K562 (cell line): ENCODE data around the gene WFDC2. TPM values are rescaled to one million over a fixed set of nuclear protein-coding genes. Genes with fewer than 3 reads are reported as not detected.

ENCODE experiments used
- ATAC-seq: fragments of 200-7000 bp; cut with Tn5 transposase; 3 replicates; pipeline ENCODE4 v1.9.1; 2020; ENCODE audit warnings: moderate library complexity
- BruUV-seq: library from RNA; stranded (reverse); fragments of 400-500 nt; replicated peaks from 2 replicates; lab custom pipeline; 2021; lab: Mats Ljungman, UMichigan
- CTCF ChIA-PET: fragments of 300-600 bp; formaldehyde crosslinking; extraction: SDS; loops from one replicate; lab custom pipeline; 2021; ENCODE audit warnings: low intra/inter-chr PET ratio; lab: Yijun Ruan, JAX
- POLR2A ChIA-PET: fragments of 300-600, 350-650 bp; sonication (Branson Sonifier 250); formaldehyde crosslinking; extraction: SDS; loops from one replicate; lab custom pipeline; 2021; ENCODE audit warnings: antibody characterized with exemption, inconsistent platforms; lab: Yijun Ruan, JAX
- DNase-seq, 4 experiments: peaks; one replicate each; pipeline versions ENCODE4 v3.0.0 to v3.0.0-alpha.2; 2011 to 2018; ENCODE audit warnings: low spot score in 3 of 4, mixed read lengths in 3 of 4; ENCODE audit errors: extremely low read depth in 1 of 4
- FAIRE-seq: peaks from 2 replicates; lab custom pipeline; 2011; peaks lifted over from hg19 to GRCh38; lab: Jason Lieb, UNC
- H2AFZ ChIP-seq: 2 replicates; pipeline ENCODE4 v1.6.0; 2011; ENCODE audit warnings: low read depth, low read length, control low read depth, inconsistent platforms
- H3K27ac ChIP-seq: fragments of 200-600 bp; 3 replicates; pipeline ENCODE4 v1.8.0; 2011; ENCODE audit warnings: low read depth, mild to moderate bottlenecking, control low read depth, inconsistent platforms, low read length, moderate library complexity, mixed read lengths; ENCODE audit errors: extremely low read depth
- H3K27me3 ChIP-seq, 2 experiments: fragments of 300-600 bp in 1 of 2; 2 replicates in 1 of 2; 3 replicates in 1 of 2; pipeline versions ENCODE4 v1.6.0 to v1.8.0; 2011; ENCODE audit warnings: inconsistent platforms in 2 of 2, low read length in 2 of 2, mild to moderate bottlenecking in 1 of 2, mixed read lengths in 1 of 2, moderate library complexity in 1 of 2; ENCODE audit not compliant: control insufficient read depth in 2 of 2, insufficient read depth in 2 of 2
- H3K36me3 ChIP-seq: fragments of 300-600 bp; 3 replicates; pipeline ENCODE4 v1.8.0; 2011; ENCODE audit warnings: mild to moderate bottlenecking, low read length, inconsistent platforms; ENCODE audit not compliant: control insufficient read depth, insufficient read depth
- H3K4me1 ChIP-seq, 2 experiments: fragments of 200-600 bp in 1 of 2; replicated peaks in 1 of 2; 2 replicates in 1 of 2; 3 replicates in 1 of 2; pipeline versions ENCODE4 v1.5.1 to v1.8.0; 2011; ENCODE audit warnings: inconsistent platforms in 2 of 2, low read length in 2 of 2, mild to moderate bottlenecking in 1 of 2, mixed read lengths in 1 of 2, moderate library complexity in 1 of 2; ENCODE audit not compliant: control insufficient read depth in 2 of 2, insufficient read depth in 2 of 2
- H3K4me2 ChIP-seq: 2 replicates; pipeline ENCODE4 v1.6.1; 2011; ENCODE audit warnings: low read length, control low read depth, inconsistent platforms, mixed read lengths; ENCODE audit not compliant: insufficient read depth
- H3K4me3 ChIP-seq: fragments of 200-600 bp; sonication (generic), shearing (Covaris generic); 2 replicates; pipeline ENCODE4 v1.5.1; 2016; ENCODE audit warnings: control low read depth, inconsistent platforms
- H3K79me2 ChIP-seq: fragments of 200-600 bp; 3 replicates; pipeline ENCODE4 v1.8.0; 2011; ENCODE audit warnings: low read length, inconsistent platforms; ENCODE audit not compliant: control insufficient read depth, insufficient read depth
- H3K9ac ChIP-seq, 2 experiments: 2 replicates each; pipeline versions ENCODE4 v1.6.0 to v1.6.1; 2011; ENCODE audit warnings: low read depth in 2 of 2, low read length in 2 of 2, control low read depth in 1 of 2, inconsistent platforms in 1 of 2, mild to moderate bottlenecking in 1 of 2, mixed read lengths in 1 of 2; ENCODE audit not compliant: insufficient read depth in 1 of 2
- H3K9me1 ChIP-seq: one replicate; pipeline ENCODE4 v1.6.0; 2011; ENCODE audit warnings: inconsistent platforms, mild to moderate bottlenecking, low read length, moderate library complexity; ENCODE audit not compliant: control insufficient read depth, insufficient read depth
- H3K9me3 ChIP-seq: replicated peaks from 2 replicates; pipeline ENCODE4 v1.5.1; 2011; ENCODE audit warnings: low read depth, low read length, inconsistent platforms; ENCODE audit not compliant: control insufficient read depth, insufficient read depth
- H4K20me1 ChIP-seq: replicated peaks from 2 replicates; pipeline ENCODE4 v1.6.1; 2011; ENCODE audit warnings: low read length, inconsistent platforms, mixed read lengths; ENCODE audit not compliant: control insufficient read depth, insufficient read depth
- ARID2 ChIP-seq: fragments of 450-650 bp; IDR thresholded peaks from 2 replicates; pipeline ENCODE4 v1.6.1; 2017; ENCODE audit warnings: antibody characterized with exemption, mild to moderate bottlenecking
- BCL6 ChIP-seq: fragments of 250-450 bp; sonication (Bioruptor Pico); IDR thresholded peaks from 2 replicates; pipeline ENCODE4 v1.4.0; 2020
- CCAR2 ChIP-seq: fragments of 200-400 bp; formaldehyde crosslinking; IDR thresholded peaks from 2 replicates; pipeline ENCODE4 v1.6.1; 2017; ENCODE audit warnings: mild to moderate bottlenecking, low read depth, low read length
- CTBP1 ChIP-seq: fragments of 450-650 bp; IDR thresholded peaks from 2 replicates; pipeline ENCODE4 v1.6.1; 2016; ENCODE audit warnings: borderline replicate concordance
- DIDO1 ChIP-seq: fragments of 450-650 bp; IDR thresholded peaks from 2 replicates; pipeline ENCODE4 v1.6.1; 2016; ENCODE audit warnings: low read depth, missing biosample characterization, missing genetic modification characterization
- EP300 ChIP-seq: IDR thresholded peaks from 2 replicates; pipeline ENCODE4 v1.6.1; 2012; ENCODE audit warnings: low read length, improper control_type of control experiment
- EWSR1 ChIP-seq: fragments of 450-650 bp; IDR thresholded peaks from 2 replicates; pipeline ENCODE4 v1.6.1; 2018; ENCODE audit warnings: borderline replicate concordance, mild to moderate bottlenecking, low read depth, moderate library complexity; ENCODE audit not compliant: partially characterized antibody
- HMG20A ChIP-seq: fragments of 450-650 bp; formaldehyde crosslinking; conservative IDR thresholded peaks from 2 replicates; pipeline ENCODE4 v1.4.0; 2020; ENCODE audit warnings: mild to moderate bottlenecking, mixed read lengths
- HNRNPH1 ChIP-seq: fragments of 200-400 bp; formaldehyde crosslinking; optimal IDR thresholded peaks from 2 replicates; pipeline ENCODE3; 2017; ENCODE audit warnings: low read depth, mild to moderate bottlenecking, low read length, moderate library complexity
- KLF10 ChIP-seq: fragments of 250-450 bp; sonication (Bioruptor Pico); IDR thresholded peaks from 2 replicates; pipeline ENCODE4 v1.6.1; 2021; ENCODE audit warnings: matching md5 sums
- MLX ChIP-seq, 2 experiments: fragments of 450-650 bp in 1 of 2; sonication (generic) in 1 of 2; formaldehyde crosslinking; conservative IDR thresholded peaks; 2 replicates each; pipeline versions ENCODE4 v1.4.0 to v1.8.1; 2020 to 2022; ENCODE audit warnings: mild to moderate bottlenecking in 1 of 2, missing genetic modification reagents in 1 of 2
- MTA3 ChIP-seq: fragments of 450-650 bp; formaldehyde crosslinking; IDR thresholded peaks from 2 replicates; pipeline ENCODE4 v1.6.1; 2017; ENCODE audit warnings: mild to moderate bottlenecking, borderline replicate concordance
- POLR3G ChIP-seq: IDR thresholded peaks from 2 replicates; pipeline ENCODE4 v1.6.1; 2011; ENCODE audit not compliant: insufficient read length, insufficient replicate concordance; ENCODE audit errors: extremely low read depth
- RBM22 ChIP-seq: fragments of 200-400 bp; formaldehyde crosslinking; IDR thresholded peaks from 2 replicates; pipeline ENCODE4 v1.6.1; 2018; ENCODE audit warnings: low read length, low read depth; ENCODE audit not compliant: poor library complexity, severe bottlenecking
- SAFB ChIP-seq: fragments of 200-400 bp; formaldehyde crosslinking; IDR thresholded peaks from 2 replicates; pipeline ENCODE4 v1.6.1; 2017; ENCODE audit warnings: low read depth, low read length, borderline replicate concordance
- ZNF668 ChIP-seq: fragments of 250-450 bp; sonication (Bioruptor Pico); IDR thresholded peaks from 2 replicates; pipeline ENCODE4 v1.8.0; 2022; ENCODE audit warnings: mild to moderate bottlenecking, inconsistent platforms
- WGBS: fragments of 100-300 bp; shearing (Covaris generic); methylation state at CpG from one replicate; pipeline ENCODE4 v1.1.6; 2016; ENCODE audit warnings: low coverage, mixed read lengths; ENCODE audit not compliant: insufficient coverage; ENCODE audit errors: missing lambda C conversion rate; 5-methylcytosine and 5-hydroxymethylcytosine counted together
- in situ Hi-C: fragments of 300-500 bp; cut with MboI; formaldehyde crosslinking; loops from 4 replicates; pipeline ENCODE4 v1.15.0; 2018; ENCODE audit warnings: inconsistent platforms, mixed read lengths
- intact Hi-C: fragments of 100-400 bp; cut with micrococcal nuclease; formaldehyde crosslinking; loops from 2 replicates; pipeline ENCODE4 v1.14.2; 2022
- polyA plus RNA-seq, 8 experiments: library from polyadenylated mRNA; depleted of rRNA in 4 of 8; stranded (reverse) in 5 of 8; unstranded in 3 of 8; fragments of >200 nt; fragmentation: Nextera tagmentation in 2 of 8; fragmentation: Illumina TruSeq in 1 of 8; extraction: Ambion mirVana in 2 of 8; extraction: Trizol in 1 of 8; gene quantifications; 2 replicates each; pipeline versions ENCODE4 v1.2.1 to v1.2.3, GENCODE V29; 2011 to 2014; ENCODE audit warnings: inconsistent platforms in 1 of 8, missing spikeins in 1 of 8
- total RNA-seq, 7 experiments: library from RNA; depleted of rRNA in 6 of 7; stranded (reverse); fragments of >200 nt in 6 of 7; fragmentation: Illumina TruSeq in 2 of 7; extraction: Trizol in 2 of 7; gene quantifications; 2 replicates each; pipeline versions ENCODE4 v1.2.1 to v1.2.3, GENCODE V29; 2011 to 2021; ENCODE audit warnings: low replicate concordance in 1 of 7
- TF ChIP-seq, protein P1 (sequence below), 2 experiments: fragments of 450-650 bp; conservative IDR thresholded peaks; 2 replicates each; pipeline ENCODE4 v1.6.1; 2017; ENCODE audit warnings: mild to moderate bottlenecking in 2 of 2, moderate library complexity in 2 of 2
- TF ChIP-seq, protein P2 (sequence below), 2 experiments: fragments of 200-800 bp in 1 of 2; sonication (Bioruptor generic) in 1 of 2; sonication (generic) in 1 of 2; formaldehyde crosslinking in 1 of 2; IDR thresholded peaks in 1 of 2; conservative IDR thresholded peaks in 1 of 2; 2 replicates each; pipeline versions ENCODE4 v1.5.0 to v1.6.1; 2016 to 2020; ENCODE audit warnings: missing compliant biosample characterization in 1 of 2, missing genetic modification characterization in 1 of 2, missing genetic modification reagents in 1 of 2

The WFDC2 gene
- total and polyA plus RNA-seq, 9 of the 15 experiments (the other 6 are each of a cell fraction or from before 2014, with no cell fraction given): not detected

- no peak for TF ChIP-seq MTA3
- TF ChIP-seq CCAR2: no peak
- TF ChIP-seq RBM22: no peak
- no peak for TF ChIP-seq POLR3G
- TF ChIP-seq MLX (CRISPR knock-in tag; conservative IDR thresholded peaks at IDR 0.05): no peak
- TF ChIP-seq CTBP1: no peak
- TF ChIP-seq ARID2: no peak
- TF ChIP-seq, protein P1, sequence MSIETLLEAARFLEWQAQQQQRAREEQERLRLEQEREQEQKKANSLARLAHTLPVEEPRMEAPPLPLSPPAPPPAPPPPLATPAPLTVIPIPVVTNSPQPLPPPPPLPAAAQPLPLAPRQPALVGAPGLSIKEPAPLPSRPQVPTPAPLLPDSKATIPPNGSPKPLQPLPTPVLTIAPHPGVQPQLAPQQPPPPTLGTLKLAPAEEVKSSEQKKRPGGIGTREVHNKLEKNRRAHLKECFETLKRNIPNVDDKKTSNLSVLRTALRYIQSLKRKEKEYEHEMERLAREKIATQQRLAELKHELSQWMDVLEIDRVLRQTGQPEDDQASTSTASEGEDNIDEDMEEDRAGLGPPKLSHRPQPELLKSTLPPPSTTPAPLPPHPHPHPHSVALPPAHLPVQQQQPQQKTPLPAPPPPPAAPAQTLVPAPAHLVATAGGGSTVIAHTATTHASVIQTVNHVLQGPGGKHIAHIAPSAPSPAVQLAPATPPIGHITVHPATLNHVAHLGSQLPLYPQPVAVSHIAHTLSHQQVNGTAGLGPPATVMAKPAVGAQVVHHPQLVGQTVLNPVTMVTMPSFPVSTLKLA (conservative IDR thresholded peaks at IDR 0.05): no peak
- TF ChIP-seq DIDO1 (tag): no peak
- TF ChIP-seq HNRNPH1: no peak
- TF ChIP-seq, protein P2, sequence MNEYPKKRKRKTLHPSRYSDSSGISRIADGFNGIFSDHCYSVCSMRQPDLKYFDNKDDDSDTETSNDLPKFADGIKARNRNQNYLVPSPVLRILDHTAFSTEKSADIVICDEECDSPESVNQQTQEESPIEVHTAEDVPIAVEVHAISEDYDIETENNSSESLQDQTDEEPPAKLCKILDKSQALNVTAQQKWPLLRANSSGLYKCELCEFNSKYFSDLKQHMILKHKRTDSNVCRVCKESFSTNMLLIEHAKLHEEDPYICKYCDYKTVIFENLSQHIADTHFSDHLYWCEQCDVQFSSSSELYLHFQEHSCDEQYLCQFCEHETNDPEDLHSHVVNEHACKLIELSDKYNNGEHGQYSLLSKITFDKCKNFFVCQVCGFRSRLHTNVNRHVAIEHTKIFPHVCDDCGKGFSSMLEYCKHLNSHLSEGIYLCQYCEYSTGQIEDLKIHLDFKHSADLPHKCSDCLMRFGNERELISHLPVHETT (CRISPR knock-in tag; conservative IDR thresholded peaks at IDR 0.05 in 1 of 2, IDR thresholded peaks at IDR 0.05 in 1 of 2): no peak
- no peak for TF ChIP-seq KLF10 (CRISPR knock-in tag)
- TF ChIP-seq EWSR1: no peak
- no peak for TF ChIP-seq EP300
- TF ChIP-seq SAFB: no peak
- no peak for TF ChIP-seq ZNF668 (CRISPR knock-in tag)
- TF ChIP-seq HMG20A (CRISPR knock-in tag): no peak
- TF ChIP-seq BCL6: no peak
- H4K20me1 ChIP-seq: no peaks in the 10 kb centered on the region
- POLR2A ChIA-PET: interaction anchor here (1.4 to 1.5 kb wide), 2 partner anchors 31 to 123 kb away, joined by 3 to 4 read pairs; partner anchors contain the start of gene SYS1
- BruUV-seq: no TSS peak
- no peaks in the 10 kb centered on the region for H3K36me3 ChIP-seq
- H3K4me3 ChIP-seq: no peak overlapping the region
- in situ Hi-C loops (no loop called here), intact Hi-C loops (no loop called here)
- no peaks in the 10 kb centered on the region for H3K79me2 ChIP-seq
- H3K9me1 ChIP-seq: no peaks in the 10 kb centered on the region
- CTCF ChIA-PET: interaction anchor here (0.7 kb wide), 1 partner anchor 517 kb away, joined by 3 read pairs; no protein-coding TSS in a partner anchor
- no peak overlapping the region for H3K27ac ChIP-seq
- no peak overlapping the region for H3K4me2 ChIP-seq
- ATAC-seq (no peak), DNase-seq (no peak), FAIRE-seq (no peak)
- H3K9ac ChIP-seq: no peak overlapping the region
- no peaks in the 10 kb centered on the region for H3K9me3 ChIP-seq
- WGBS: 1% methylated on average over 4 of the region's 4 CpGs
- no peaks in the 10 kb centered on the region for H3K4me1 ChIP-seq
- no peak overlapping the region for H2AFZ ChIP-seq
- peaks cover 12 to 36% of the 10 kb centered on the region in 2 experiments; a peak in 4 of 5 replicates for H3K27me3 ChIP-seq
These were observed 15.8 kb downstream of the WFDC2 start for GRCh38 chr20:45485388-45485787.
